Gastroesophageal sphincter (tissue), 4 donors: ENCODE measurements around the gene NCOA6. TPM values are rescaled to one million over a fixed set of nuclear protein-coding genes. Genes with fewer than 3 reads are reported as not detected.

Source experiments
- ATAC-seq: fragments of 150-250 bp; one replicate; pipeline ENCODE4 v1.9.1; 2016; ENCODE audit warnings: mild to moderate bottlenecking, moderate library complexity
- H3K27ac ChIP-seq, 4 donors: fragments of 200-600 bp; sonication (generic) in 3 of 4; 1 replicate in 3 of 4; 2 replicates in 1 of 4; pipeline ENCODE4 v1.5.1; 2016 to 2019
- H3K27me3 ChIP-seq: fragments of 200-600 bp; sonication (generic); one replicate; pipeline ENCODE4 v1.5.1; 2019
- H3K36me3 ChIP-seq, 2 donors: fragments of 200-600 bp; sonication (generic); one replicate each; pipeline ENCODE4 v1.5.1; 2019; ENCODE audit warnings: control low read depth in 1 of 2
- H3K4me1 ChIP-seq, 3 donors: fragments of 200-600 bp; sonication (generic); 1 replicate in 2 of 3; 2 replicates in 1 of 3; pipeline ENCODE4 v1.5.1; 2016 to 2019; ENCODE audit warnings: control low read depth in 2 of 3
- H3K4me3 ChIP-seq, 2 donors: fragments of 200-600 bp; sonication (generic); one replicate each; pipeline ENCODE4 v1.5.1; 2019; ENCODE audit warnings: mild to moderate bottlenecking in 1 of 2, moderate library complexity in 1 of 2
- H3K9me3 ChIP-seq, 3 donors: fragments of 200-600 bp; sonication (generic); one replicate each; pipeline ENCODE4 v1.5.1; 2017 to 2019; ENCODE audit warnings: control low read depth in 2 of 3
- CTCF ChIP-seq, 4 experiments: fragments of 200-600 bp in 2 of 4; fragments of 450-650 bp in 2 of 4; sonication (generic) in 1 of 4; IDR thresholded peaks; one replicate each; pipeline ENCODE4 v1.5.1; 2017 to 2019; ENCODE audit warnings: antibody characterized with exemption in 4 of 4, mild to moderate bottlenecking in 2 of 4, moderate library complexity in 2 of 4
- EP300 ChIP-seq: sonication (generic); formaldehyde crosslinking; IDR thresholded peaks from one replicate; pipeline ENCODE4 v1.6.1; 2017; ENCODE audit warnings: antibody characterized with exemption, mild to moderate bottlenecking
- POLR2A ChIP-seq, 2 donors: fragments of 450-650 bp; IDR thresholded peaks; one replicate each; pipeline ENCODE4 v1.6.1; 2017; ENCODE audit warnings: antibody characterized with exemption in 2 of 2, mild to moderate bottlenecking in 2 of 2, moderate library complexity in 1 of 2
- POLR2AphosphoS5 ChIP-seq: sonication (generic); formaldehyde crosslinking; IDR thresholded peaks from one replicate; pipeline ENCODE4 v1.6.1; 2017; ENCODE audit warnings: antibody characterized with exemption
- WGBS, 2 donors: methylation state at CpG; one replicate each; pipeline ENCODE4 v1.1.5; 2018; ENCODE audit warnings: low coverage in 1 of 2; 5-methylcytosine and 5-hydroxymethylcytosine counted together
- total RNA-seq, 4 donors: library from RNA; depleted of rRNA; stranded (reverse); fragments of >200 nt; gene quantifications; one replicate each; pipeline ENCODE4 v1.1.0, GENCODE V29; 2016

NCOA6 gene
- total RNA-seq, 4 donors from 2014 or later = 15.2 to 37.0 (median 25.8) TPM

GRCh38 chr20:34797012-34797995 is 28.1 kb downstream of the NCOA6 start:
- peaks cover 0 to 13% (median 2%) of the 10 kb centered on the region in 3 donors for H3K4me1 ChIP-seq
- H3K27me3 ChIP-seq = no peaks in the 10 kb centered on the region
- no peaks in the 10 kb centered on the region for H3K9me3 ChIP-seq
- no peak overlapping the region for H3K27ac ChIP-seq
- H3K36me3 ChIP-seq = no peaks in the 10 kb centered on the region
- no peak for ATAC-seq
- WGBS, 2 donors = 76 to 92% methylated on average over 3 to 6 of the region's 8 CpGs
- TF ChIP-seq POLR2AphosphoS5 (no peak), CTCF (IDR thresholded peaks at IDR 0.05) (no peak), EP300 (no peak), POLR2A (IDR thresholded peaks at IDR 0.05) (no peak)
- H3K4me3 ChIP-seq = no peak overlapping the region

- peaks cover 9 to 33% (median 12%) of the 10 kb centered on the region in 3 donors for H3K4me1 ChIP-seq
- no peak overlapping the region for H3K4me3 ChIP-seq
- no peaks in the 10 kb centered on the region for H3K9me3 ChIP-seq
- no peaks in the 10 kb centered on the region for H3K27me3 ChIP-seq
- H3K36me3 ChIP-seq = peaks cover 0 to 10% of the 10 kb centered on the region in 2 donors
- 87 to 94% methylated on average over 2 of the region's 2 CpGs for WGBS, 2 donors
- ATAC-seq = no peak
- TF ChIP-seq POLR2AphosphoS5 (no peak), EP300 (no peak), POLR2A (IDR thresholded peaks at IDR 0.05) (no peak), CTCF (IDR thresholded peaks at IDR 0.05) (no peak)
- H3K27ac ChIP-seq = no peak overlapping the region
Measured at GRCh38 chr20:34794006-34794585, 31.4 kb downstream of the NCOA6 start.

DNA sequence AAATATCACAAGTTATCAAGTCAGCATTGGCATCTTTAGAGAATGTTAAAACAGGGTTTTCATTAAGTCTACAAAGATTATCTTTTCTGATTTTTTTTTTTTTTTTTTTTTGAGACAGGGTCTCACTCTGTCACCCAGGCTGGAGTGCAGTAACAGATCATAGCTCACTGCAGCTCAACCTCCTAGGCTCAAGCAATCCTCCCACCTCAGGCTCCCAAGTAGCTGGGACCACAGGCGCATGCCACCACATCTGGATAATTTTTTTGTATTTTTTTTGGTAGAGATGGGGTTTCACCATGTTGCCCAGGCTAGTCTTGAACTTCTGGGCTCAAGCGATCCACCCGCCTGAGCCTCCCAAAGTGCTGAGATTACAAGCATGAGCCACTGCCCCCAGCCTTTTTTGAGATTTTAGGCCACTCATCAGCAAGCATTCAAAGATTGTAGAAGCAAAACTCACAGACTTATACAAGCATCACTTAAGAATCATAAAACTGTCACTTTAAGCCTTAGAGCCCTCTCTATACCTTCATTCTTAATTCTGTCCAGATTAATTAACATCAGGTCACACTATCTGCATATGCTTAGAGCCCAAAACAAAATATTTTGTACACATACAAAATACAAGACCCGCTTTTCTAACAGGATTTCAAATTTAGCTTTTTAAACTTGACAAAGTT is 32.6 kb downstream of the NCOA6 start:
- TF ChIP-seq EP300 (no peak), POLR2A (IDR thresholded peaks at IDR 0.05) (no peak), CTCF (IDR thresholded peaks at IDR 0.05) (no peak)
- peaks cover 0 to 21% of the 10 kb centered on the region in 2 donors for H3K36me3 ChIP-seq
- no peaks in the 10 kb centered on the region for H3K9me3 ChIP-seq
- no peak overlapping the region for H3K27ac ChIP-seq
- ATAC-seq = no peak
- 99 to 100% methylated on average over 2 to 4 of the region's 4 CpGs for WGBS, 2 donors
- H3K27me3 ChIP-seq = no peaks in the 10 kb centered on the region
- H3K4me1 ChIP-seq = peaks cover 9 to 27% (median 12%) of the 10 kb centered on the region in 3 donors
- no peak overlapping the region for H3K4me3 ChIP-seq

DNA sequence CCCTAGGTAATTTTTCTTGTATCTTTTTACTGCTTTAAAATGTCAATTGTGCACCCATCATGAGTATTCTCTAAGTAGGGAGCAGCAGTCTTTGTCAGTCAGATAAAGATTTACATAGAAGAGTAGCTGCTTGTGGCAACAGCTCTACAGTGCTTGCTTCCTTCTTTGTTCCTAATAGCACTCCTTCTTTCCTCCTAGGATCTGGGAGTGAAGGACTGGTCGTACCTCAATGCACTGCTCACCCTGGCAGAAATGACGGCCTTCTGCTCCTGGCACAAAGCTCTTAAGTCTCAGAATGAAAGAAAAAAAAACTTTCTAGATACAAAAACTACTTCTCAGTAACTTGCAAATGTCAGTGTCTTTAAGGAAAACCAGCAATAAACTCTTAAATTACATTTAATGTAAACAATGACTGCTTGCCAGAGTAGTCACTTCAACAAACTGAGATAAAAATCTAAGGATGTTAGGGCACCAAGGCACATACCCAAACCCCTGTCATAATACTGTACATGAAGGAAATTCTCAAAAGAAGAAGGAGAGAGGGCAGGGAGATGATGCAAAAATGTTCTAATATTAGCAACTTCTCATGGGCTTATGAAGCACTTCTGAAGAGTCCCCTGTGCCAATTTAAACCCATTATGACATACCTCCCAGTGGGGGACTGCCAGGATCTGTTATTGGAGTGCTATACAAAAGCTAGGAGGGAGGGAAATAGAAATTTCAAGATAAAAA is 34.0 kb downstream of the NCOA6 start:
- Histone ChIP-seq H3K9me3 (no peaks in the 10 kb centered on the region), H3K27me3 (no peaks in the 10 kb centered on the region), H3K36me3 (peaks cover 0 to 27% of the 10 kb centered on the region in 2 donors), H3K4me3 (no peak overlapping the region), H3K4me1 (peaks cover 9 to 22% (median 12%) of the 10 kb centered on the region in 3 donors), H3K27ac (peak overlapping the region; percentile 24 to 64 (median 40))
- WGBS, 2 donors = 20 to 24% methylated on average over 2 of the region's 2 CpGs
- TF ChIP-seq POLR2AphosphoS5 (peak; percentile 41), CTCF (IDR thresholded peaks at IDR 0.05) (no peak), EP300 (no peak), POLR2A (IDR thresholded peaks at IDR 0.05) (no peak)
- peak; percentile 77 for ATAC-seq
